B cell (primary cell): ENCODE results near the gene ITPKB. TPM values are rescaled to one million over a fixed set of nuclear protein-coding genes. Genes with fewer than 3 reads are reported as not detected.

Experiments
- ATAC-seq: fragments of 200-7000 bp; cut with Tn5 transposase; one replicate; pipeline ENCODE4 v1.10.0; 2021; ENCODE audit warnings: low read depth, mild to moderate bottlenecking, moderate number of reproducible peaks, moderate library complexity
- CTCF ChIA-PET: fragments of 350-600 bp; sonication (Branson Sonifier 250); formaldehyde crosslinking; loops from one replicate; lab custom pipeline; 2021; ENCODE audit warnings: antibody characterized with exemption, inconsistent platforms; lab: Charles Lee
- POLR2A ChIA-PET: fragments of 350-600 bp; sonication (Branson Sonifier 250); formaldehyde crosslinking; loops from one replicate; lab custom pipeline; 2021; ENCODE audit warnings: antibody characterized with exemption; lab: Charles Lee
- DNase-seq: peaks from one replicate; pipeline ENCODE4 v3.0.0; 2013
- H2AFZ ChIP-seq: 2 replicates; pipeline ENCODE4 v1.6.1; 2012; ENCODE audit warnings: mild to moderate bottlenecking, low read depth, low read length; ENCODE audit not compliant: insufficient read depth, poor library complexity, severe bottlenecking
- H3K27ac ChIP-seq, 2 donors: 1 replicate in 1 of 2; 2 replicates in 1 of 2; pipeline ENCODE4 v1.5.1; 2012 to 2013; ENCODE audit warnings: low read length in 2 of 2, mild to moderate bottlenecking in 2 of 2, moderate library complexity in 1 of 2
- H3K27me3 ChIP-seq, 4 experiments: fragments of 200-600 bp in 1 of 4; sonication (generic) in 1 of 4; replicated peaks in 1 of 4; 1 replicate in 2 of 4; 2 replicates in 2 of 4; pipeline versions ENCODE4 v1.6.1 to v1.7.0; 2013 to 2016; ENCODE audit warnings: low read length in 3 of 4, mild to moderate bottlenecking in 2 of 4, mixed read lengths in 1 of 4, moderate library complexity in 1 of 4; ENCODE audit not compliant: insufficient read depth in 4 of 4, control insufficient read depth in 3 of 4; ENCODE audit errors: control extremely low read depth in 1 of 4
- H3K36me3 ChIP-seq, 2 experiments: replicated peaks in 1 of 2; 1 replicate in 1 of 2; 2 replicates in 1 of 2; pipeline versions ENCODE4 v1.6.1 to v1.7.1; 2013; ENCODE audit warnings: low read length in 1 of 2; ENCODE audit not compliant: insufficient read depth in 2 of 2, control insufficient read depth in 1 of 2; ENCODE audit errors: control extremely low read depth in 1 of 2, extremely low read depth in 1 of 2
- H3K4me1 ChIP-seq, 2 donors: fragments of 200-600 bp in 1 of 2; sonication (generic) in 1 of 2; 1 replicate in 1 of 2; 2 replicates in 1 of 2; pipeline versions ENCODE4 v1.5.1 to v1.6.1; 2013 to 2017; ENCODE audit warnings: low read length in 2 of 2; ENCODE audit not compliant: control insufficient read depth in 2 of 2, insufficient read depth in 2 of 2
- H3K4me2 ChIP-seq: replicated peaks from 2 replicates; pipeline ENCODE3; 2012; ENCODE audit warnings: mild to moderate bottlenecking, low read depth, low read length; ENCODE audit not compliant: poor library complexity, severe bottlenecking
- H3K4me3 ChIP-seq, 5 experiments: fragments of 200-600 bp in 1 of 5; sonication (generic) in 1 of 5; 1 replicate in 3 of 5; 2 replicates in 2 of 5; pipeline versions ENCODE4 v1.5.1 to v1.7.0; 2011 to 2016; ENCODE audit warnings: low read length in 4 of 5, mild to moderate bottlenecking in 4 of 5, low read depth in 2 of 5, control low read depth in 1 of 5, moderate library complexity in 1 of 5; ENCODE audit not compliant: insufficient read depth in 1 of 5; ENCODE audit errors: control extremely low read depth in 1 of 5, extremely low read depth in 1 of 5
- H3K79me2 ChIP-seq: fragments of 200-600 bp; sonication (generic); one replicate; pipeline ENCODE4 v1.6.0; 2016; ENCODE audit warnings: low read length; ENCODE audit not compliant: control insufficient read depth, insufficient read depth
- H3K9ac ChIP-seq: fragments of 200-600 bp; sonication (generic); 2 replicates; pipeline ENCODE4 v1.6.1; 2017; ENCODE audit warnings: mild to moderate bottlenecking, low read length, moderate library complexity
- H3K9me3 ChIP-seq, 3 donors: one replicate each; pipeline versions ENCODE4 v1.6.1 to v1.7.1; 2013; ENCODE audit warnings: low read length in 2 of 3; ENCODE audit not compliant: control insufficient read depth in 2 of 3, insufficient read depth in 1 of 3; ENCODE audit errors: control extremely low read depth in 1 of 3
- H4K20me1 ChIP-seq: 2 replicates; pipeline ENCODE4 v1.6.0; 2012; ENCODE audit warnings: mild to moderate bottlenecking, low read length; ENCODE audit not compliant: insufficient read depth, control insufficient read depth, poor library complexity, severe bottlenecking
- H3K27ac Mint-ChIP-seq: one replicate; pipeline ENCODE4 v1.8.0; 2021; ENCODE audit warnings: mixed read lengths
- H3K27me3 Mint-ChIP-seq: one replicate; pipeline ENCODE4 v1.8.0; 2021; ENCODE audit warnings: mixed read lengths
- H3K4me1 Mint-ChIP-seq: one replicate; pipeline ENCODE4 v1.8.0; 2021; ENCODE audit warnings: mixed read lengths
- H3K4me3 Mint-ChIP-seq: one replicate; pipeline ENCODE4 v1.8.0; 2021; ENCODE audit warnings: mixed read lengths
- H3K9me3 Mint-ChIP-seq: one replicate; pipeline ENCODE4 v1.8.0; 2022; ENCODE audit warnings: mixed read lengths; ENCODE audit not compliant: insufficient read depth
- CTCF ChIP-seq: fragments of 200-600 bp; IDR thresholded peaks from one replicate; pipeline ENCODE4 v1.8.0; 2022; ENCODE audit warnings: antibody characterized with exemption, mild to moderate bottlenecking
- EZH2 ChIP-seq: IDR thresholded peaks from 2 replicates; pipeline ENCODE4 v1.6.1; 2012; ENCODE audit warnings: borderline replicate concordance, low read depth, mild to moderate bottlenecking, moderate library complexity, low read length; ENCODE audit not compliant: insufficient read depth, poor library complexity, severe bottlenecking
- WGBS: methylation state at CpG from one replicate; pipeline ENCODE4 v1.1.5; 2013; ENCODE audit warnings: missing lambda C conversion rate; ENCODE audit not compliant: insufficient coverage; 5-methylcytosine and 5-hydroxymethylcytosine counted together
- intact Hi-C: fragments of 100-400 bp; cut with micrococcal nuclease; formaldehyde crosslinking; loops from one replicate; pipeline ENCODE4 v1.10.0; 2022
- polyA plus RNA-seq: library from polyadenylated mRNA; depleted of rRNA; stranded (reverse); fragments of >200 nt; gene quantifications from 2 replicates; pipeline ENCODE4 v1.2.3, GENCODE V29; 2012
- total RNA-seq, 2 donors: library from RNA; stranded (reverse); fragments of 120-200 nt in 1 of 2; gene quantifications; 1 replicate in 1 of 2; 2 replicates in 1 of 2; pipeline versions ENCODE4 v1.2.3 to v1.2.4, GENCODE V29; 2013 to 2022

ITPKB gene
- total and polyA plus RNA-seq, 2 donors (not counting 1 experiment from before 2014, with no cell fraction given) = 21.8 to 93.5 TPM

GRCh38 chr1:226736001-226736907 lies 2.8 kb downstream of the ITPKB start:
- H3K9me3 ChIP-seq = peaks cover 0 to 3% (median 0%) of the 10 kb centered on the region in 3 donors
- TF ChIP-seq CTCF (no peak), EZH2 (no peak)
- ChIA-PET POLR2A (no interaction called here), CTCF (interaction anchor here (0.5 to 3.3 kb wide), 11 partner anchors 13 to 103 kb away, joined by 3 to 15 read pairs (median 4); no protein-coding TSS in a partner anchor)
- Mint-ChIP-seq H3K4me3 (peak overlapping the region; percentile 90), H3K27me3 (no peaks in the 10 kb centered on the region), H3K27ac (peak overlapping the region; percentile 26), H3K4me1 (peaks cover 68% of the 10 kb centered on the region), H3K9me3 (no peaks in the 10 kb centered on the region)
- H3K27me3 ChIP-seq = no peaks in the 10 kb centered on the region
- H3K79me2 ChIP-seq = peaks cover 77% of the 10 kb centered on the region
- peak overlapping the region; percentile 92 for H3K4me2 ChIP-seq
- peak overlapping the region; percentile 83 for H2AFZ ChIP-seq
- WGBS = 88% methylated on average over 39 of the region's 39 CpGs
- DNase-seq = no peak
- H3K9ac ChIP-seq = peak overlapping the region; percentile 91
- peak overlapping the region in 1 of 2 donors; percentile 48 for H3K27ac ChIP-seq
- H4K20me1 ChIP-seq = peaks cover 48% of the 10 kb centered on the region
- ATAC-seq = no peak
- H3K4me1 ChIP-seq = peaks cover 70 to 74% of the 10 kb centered on the region in 2 donors
- peaks cover 0 to 43% of the 10 kb centered on the region in 2 experiments for H3K36me3 ChIP-seq
- intact Hi-C loops = no loop called here
- H3K4me3 ChIP-seq = peak overlapping the region in 4 of 5 experiments; percentile 82 to 97 (median 85)

- peaks cover 0 to 3% (median 0%) of the 10 kb centered on the region in 3 donors for H3K9me3 ChIP-seq
- H3K9ac ChIP-seq = no peak overlapping the region
- H2AFZ ChIP-seq = no peak overlapping the region
- peaks cover 70% of the 10 kb centered on the region for H3K4me1 Mint-ChIP-seq
- peaks cover 53% of the 10 kb centered on the region for H4K20me1 ChIP-seq
- TF ChIP-seq CTCF = no peak
- TF ChIP-seq EZH2 = no peak
- no peak overlapping the region for H3K27ac ChIP-seq
- DNase-seq = no peak
- ChIA-PET CTCF (interaction anchor here (1.1 to 3.3 kb wide), 6 partner anchors 14 to 102 kb away, joined by 3 to 15 read pairs (median 5); no protein-coding TSS in a partner anchor), POLR2A (no interaction called here)
- H3K4me3 Mint-ChIP-seq = peak overlapping the region; percentile 84
- no peaks in the 10 kb centered on the region for H3K27me3 ChIP-seq
- peaks cover 0 to 45% of the 10 kb centered on the region in 2 experiments for H3K36me3 ChIP-seq
- intact Hi-C loops = no loop called here
- H3K4me3 ChIP-seq = no peak overlapping the region
- WGBS = 84% methylated on average over 12 of the region's 12 CpGs
- no peaks in the 10 kb centered on the region for H3K9me3 Mint-ChIP-seq
- no peak for ATAC-seq
- H3K27me3 Mint-ChIP-seq = no peaks in the 10 kb centered on the region
- H3K27ac Mint-ChIP-seq = no peak overlapping the region
- peak overlapping the region; percentile 92 for H3K4me2 ChIP-seq
- peaks cover 71 to 73% of the 10 kb centered on the region in 2 donors for H3K4me1 ChIP-seq
- H3K79me2 ChIP-seq = peaks cover 84% of the 10 kb centered on the region
Measured at GRCh38 chr1:226735576-226735975, 3.5 kb downstream of the ITPKB start.
